Lung (tissue), 12 donors: Measurements from ENCODE around the gene TSC22D2. TPM values are rescaled to one million over a fixed set of nuclear protein-coding genes. Genes with fewer than 3 reads are reported as not detected.

ENCODE experiments used
- ATAC-seq: fragments of 200-7000 bp; cut with Tn5 transposase; one replicate; pipeline ENCODE4 v1.9.1; 2020; ENCODE audit warnings: moderate number of reproducible peaks; ENCODE audit not compliant: insufficient read depth, low FRiP score
- DNase-seq, 3 donors: peaks; one replicate each; pipeline ENCODE4 v3.0.0-alpha.2; 2013 to 2017
- H3K27ac ChIP-seq, 2 donors: one replicate each; pipeline ENCODE4 v1.5.1; 2013; ENCODE audit warnings: mild to moderate bottlenecking in 2 of 2, moderate library complexity in 2 of 2, control low read depth in 1 of 2, inconsistent platforms in 1 of 2, low read depth in 1 of 2, low read length in 1 of 2
- H3K27me3 ChIP-seq, 3 donors: one replicate each; pipeline ENCODE4 v1.5.1; 2013; ENCODE audit warnings: low read length in 2 of 3; ENCODE audit not compliant: control insufficient read depth in 3 of 3, insufficient read depth in 3 of 3
- H3K36me3 ChIP-seq, 4 donors: one replicate each; pipeline ENCODE4 v1.5.1; 2013; ENCODE audit warnings: low read length in 4 of 4, mild to moderate bottlenecking in 1 of 4, moderate library complexity in 1 of 4; ENCODE audit not compliant: control insufficient read depth in 4 of 4, insufficient read depth in 4 of 4
- H3K4me1 ChIP-seq, 5 donors: one replicate each; pipeline ENCODE4 v1.5.1; 2013; ENCODE audit warnings: low read length in 5 of 5, mild to moderate bottlenecking in 2 of 5, moderate library complexity in 1 of 5; ENCODE audit not compliant: control insufficient read depth in 5 of 5, insufficient read depth in 5 of 5
- H3K4me3 ChIP-seq: one replicate; pipeline ENCODE4 v1.5.1; 2013; ENCODE audit warnings: mild to moderate bottlenecking, control low read depth, moderate library complexity
- H3K9ac ChIP-seq, 2 donors: one replicate each; pipeline ENCODE4 v1.5.1; 2013; ENCODE audit warnings: low read length in 2 of 2, control low read depth in 1 of 2; ENCODE audit not compliant: insufficient read depth in 1 of 2
- H3K9me3 ChIP-seq, 4 donors: one replicate each; pipeline ENCODE4 v1.5.1; 2013; ENCODE audit warnings: low read length in 3 of 4, mild to moderate bottlenecking in 1 of 4, moderate library complexity in 1 of 4; ENCODE audit not compliant: control insufficient read depth in 4 of 4, insufficient read depth in 3 of 4
- WGBS, 2 donors: extraction: QIAGEN DNeasy Blood & Tissue Kit; methylation state at CpG; one replicate each; pipeline ENCODE4 v1.1.7; 2013; 5-methylcytosine and 5-hydroxymethylcytosine counted together
- polyA plus RNA-seq, 2 donors: library from polyadenylated mRNA; stranded (reverse); fragments of 200-250 nt; gene quantifications; one replicate each; pipeline ENCODE4 v1.2.1, GENCODE V29; 2013
- total RNA-seq, 2 donors: library from RNA; depleted of rRNA in 1 of 2; stranded (reverse); fragments of >200 nt in 1 of 2; gene quantifications; one replicate each; pipeline ENCODE4 v1.2.1, GENCODE V29; 2014 to 2021
- TF ChIP-seq, protein P1 (sequence below): IDR thresholded peaks from 2 replicates; pipeline ENCODE4 v1.5.1; 2012; ENCODE audit warnings: mild to moderate bottlenecking; ENCODE audit errors: control extremely low read depth, extremely low read depth
- donor health status: control.
- donor health status: control.
- donor health status: Bipolar disorder and iron deficiency.
- donor health status: healthy.
- donor health status: DM: yes; HTN: yes; CAD: no.

The TSC22D2 gene
- total and polyA plus RNA-seq, 4 donors, result 8.8 to 57.7 (median 18.7) TPM

DNA sequence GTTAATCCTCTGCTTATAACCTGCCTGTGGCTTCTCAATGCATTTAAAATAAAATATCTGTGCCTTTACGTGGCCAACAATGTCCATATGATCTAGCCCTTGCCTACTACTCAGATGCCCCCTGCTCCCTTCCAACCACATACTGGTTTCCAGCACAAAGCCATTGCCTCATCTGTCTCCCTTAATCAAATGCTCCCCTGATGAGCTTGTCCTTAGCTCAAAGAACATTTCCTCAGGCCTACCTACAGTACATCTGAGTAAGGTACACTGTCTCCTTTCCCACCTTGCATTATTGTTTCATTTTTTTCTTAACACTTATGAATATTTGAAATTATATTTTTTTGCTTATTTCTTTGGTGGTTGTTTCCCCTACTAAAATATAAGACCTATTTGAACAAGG lies 5.9 kb upstream of the TSC22D2 start:
- TF ChIP-seq, protein P1, sequence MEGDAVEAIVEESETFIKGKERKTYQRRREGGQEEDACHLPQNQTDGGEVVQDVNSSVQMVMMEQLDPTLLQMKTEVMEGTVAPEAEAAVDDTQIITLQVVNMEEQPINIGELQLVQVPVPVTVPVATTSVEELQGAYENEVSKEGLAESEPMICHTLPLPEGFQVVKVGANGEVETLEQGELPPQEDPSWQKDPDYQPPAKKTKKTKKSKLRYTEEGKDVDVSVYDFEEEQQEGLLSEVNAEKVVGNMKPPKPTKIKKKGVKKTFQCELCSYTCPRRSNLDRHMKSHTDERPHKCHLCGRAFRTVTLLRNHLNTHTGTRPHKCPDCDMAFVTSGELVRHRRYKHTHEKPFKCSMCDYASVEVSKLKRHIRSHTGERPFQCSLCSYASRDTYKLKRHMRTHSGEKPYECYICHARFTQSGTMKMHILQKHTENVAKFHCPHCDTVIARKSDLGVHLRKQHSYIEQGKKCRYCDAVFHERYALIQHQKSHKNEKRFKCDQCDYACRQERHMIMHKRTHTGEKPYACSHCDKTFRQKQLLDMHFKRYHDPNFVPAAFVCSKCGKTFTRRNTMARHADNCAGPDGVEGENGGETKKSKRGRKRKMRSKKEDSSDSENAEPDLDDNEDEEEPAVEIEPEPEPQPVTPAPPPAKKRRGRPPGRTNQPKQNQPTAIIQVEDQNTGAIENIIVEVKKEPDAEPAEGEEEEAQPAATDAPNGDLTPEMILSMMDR, result no peak
- no peak overlapping the region for H3K27ac ChIP-seq
- H3K36me3 ChIP-seq, result no peaks in the 10 kb centered on the region
- peaks cover 0 to 20% (median 1%) of the 10 kb centered on the region in 5 donors for H3K4me1 ChIP-seq
- H3K9me3 ChIP-seq, result no peaks in the 10 kb centered on the region
- H3K27me3 ChIP-seq, result no peaks in the 10 kb centered on the region
- DNase-seq, result no peak
- H3K9ac ChIP-seq, result no peak overlapping the region
- 97 to 100% methylated on average over 1 of the region's 1 CpG for WGBS, 2 donors
- no peak for ATAC-seq
- no peak overlapping the region for H3K4me3 ChIP-seq

DNA sequence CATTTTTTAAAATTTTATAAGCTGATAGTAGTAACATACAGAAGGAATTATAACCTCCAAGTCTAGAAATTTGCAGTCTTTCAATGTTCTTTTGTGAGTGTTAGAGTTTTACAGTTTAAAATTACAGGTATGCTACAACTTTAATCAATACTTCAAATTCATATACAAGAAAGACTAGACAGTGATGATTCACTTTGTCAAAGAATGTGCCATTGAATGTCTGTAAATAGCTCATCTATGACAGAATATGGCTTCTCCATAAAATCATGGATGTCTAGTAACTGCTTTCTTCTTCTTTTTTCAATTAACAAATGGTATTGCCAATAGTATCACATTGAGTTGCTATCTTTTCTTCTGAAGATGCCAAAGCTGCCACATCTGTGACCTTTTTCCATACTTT lies 4.1 kb upstream of the TSC22D2 start:
- Histone ChIP-seq H3K9me3 (no peaks in the 10 kb centered on the region), H3K27me3 (no peaks in the 10 kb centered on the region), H3K27ac (no peak overlapping the region), H3K36me3 (peaks cover 0 to 2% (median 0%) of the 10 kb centered on the region in 4 donors), H3K9ac (no peak overlapping the region), H3K4me1 (peaks cover 0 to 15% (median 0%) of the 10 kb centered on the region in 5 donors), H3K4me3 (no peak overlapping the region)
- ATAC-seq (no peak), DNase-seq (no peak)
- TF ChIP-seq, protein P1, result no peak

DNA sequence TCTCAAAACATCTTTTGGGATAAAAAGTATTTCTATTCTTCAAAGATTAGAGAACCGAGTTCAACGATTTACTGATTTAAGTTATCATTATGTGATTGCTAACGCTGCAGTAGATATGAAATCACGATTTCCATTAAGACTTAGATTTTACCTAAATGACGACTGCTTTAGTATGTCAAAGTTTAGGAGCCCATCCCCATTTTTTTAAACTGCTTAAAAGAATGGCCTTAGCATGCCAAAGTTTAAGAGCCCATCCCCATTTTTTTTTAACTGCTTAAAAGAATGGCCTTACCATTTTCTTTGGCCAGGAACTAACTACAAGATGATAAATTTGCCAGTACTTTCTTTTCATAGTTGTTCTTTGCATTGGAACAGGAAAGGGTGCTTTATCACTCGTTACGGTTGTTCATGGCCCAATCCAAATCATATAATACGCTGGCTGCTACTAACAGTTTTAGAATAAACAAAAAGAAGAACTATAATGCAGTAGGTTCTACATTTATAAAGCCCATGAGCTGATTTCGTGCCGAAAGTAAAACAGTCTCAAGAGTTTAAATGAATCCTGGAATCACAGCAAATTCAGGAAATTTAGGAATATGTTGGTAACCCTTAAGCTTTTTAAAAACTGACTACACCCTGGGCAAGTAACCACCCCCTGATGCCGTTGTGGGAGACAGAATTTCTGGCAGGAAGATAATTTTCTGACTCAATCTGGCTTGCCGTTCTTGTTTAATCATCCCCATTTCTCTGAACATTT lies 869 bp upstream of the TSC22D2 start:
- H3K4me3 ChIP-seq, result no peak overlapping the region
- no peaks in the 10 kb centered on the region for H3K9me3 ChIP-seq
- H3K4me1 ChIP-seq, result peaks cover 0 to 15% (median 0%) of the 10 kb centered on the region in 5 donors
- ATAC-seq (no peak), DNase-seq (peak in 1 of 3 donors; percentile 69)
- H3K36me3 ChIP-seq, result peaks cover 0 to 30% (median 2%) of the 10 kb centered on the region in 4 donors
- H3K9ac ChIP-seq, result peak overlapping the region; percentile 90 to 99
- WGBS, 2 donors, result 30 to 33% methylated on average over 12 of the region's 12 CpGs
- H3K27me3 ChIP-seq, result no peaks in the 10 kb centered on the region
- H3K27ac ChIP-seq, result peak overlapping the region; percentile 94 to 99
- TF ChIP-seq, protein P1, result no peak
